ENCODE results near the gene PNPLA1. TPM values are rescaled to one million over a fixed set of nuclear protein-coding genes. Genes with fewer than 3 reads are reported as not detected.
A peak's percentile ranks its signal among the peaks of the same experiment; 100 is the strongest.

PNPLA1 gene
- total RNA-seq, 2 donors from 2014 or later: not detected

- H3K9me3 ChIP-seq (ENCODE audit: control insufficient read depth, low read length): no peaks in the 10 kb centered on the region
- peaks cover 20% of the 10 kb centered on the region for H3K27me3 ChIP-seq (ENCODE audit: control insufficient read depth, insufficient read depth, low read length, poor library complexity, severe bottlenecking)
- peak; percentile 22 for DNase-seq
- no peak overlapping the region for H3K27ac ChIP-seq (ENCODE audit: low read depth, low read length)
- H3K4me1 ChIP-seq (ENCODE audit: control insufficient read depth, insufficient read depth, low read length): peaks cover 3% of the 10 kb centered on the region
- H3K4me3 ChIP-seq (ENCODE audit: low read length): no peak overlapping the region
- H3K36me3 Mint-ChIP-seq (ENCODE audit: low read depth): no peaks in the 10 kb centered on the region
- TF ChIP-seq CTCF (conservative IDR thresholded peaks at IDR 0.05): no peak
- no peaks in the 10 kb centered on the region for H3K9me3 Mint-ChIP-seq
- H3K36me3 ChIP-seq (ENCODE audit: control insufficient read depth, insufficient read depth, low read length): no peaks in the 10 kb centered on the region
- H3K27me3 Mint-ChIP-seq (ENCODE audit: insufficient read depth): peaks cover 23% of the 10 kb centered on the region
- H3K9ac ChIP-seq (ENCODE audit: extremely low read depth, low read length, poor library complexity, severe bottlenecking): no peak overlapping the region
- 73 to 74% methylated on average over 5 of the region's 5 CpGs for WGBS, 2 experiments (ENCODE audit: insufficient coverage in 1 of 2, insufficient read length in 1 of 2)
- peaks cover 9% of the 10 kb centered on the region for H3K4me1 Mint-ChIP-seq
- H3K27ac Mint-ChIP-seq: no peak overlapping the region
- no peak overlapping the region for H3K4me3 Mint-ChIP-seq
These were observed 73.3 kb downstream of the PNPLA1 start for GRCh38 chr6:36343109-36343680.

- no peak overlapping the region for H3K4me3 ChIP-seq (ENCODE audit: low read length)
- no peaks in the 10 kb centered on the region for H3K4me1 ChIP-seq (ENCODE audit: control insufficient read depth, insufficient read depth, low read length)
- no peak for TF ChIP-seq CTCF (conservative IDR thresholded peaks at IDR 0.05)
- H3K4me3 Mint-ChIP-seq: no peak overlapping the region
- no peaks in the 10 kb centered on the region for H3K9me3 ChIP-seq (ENCODE audit: control insufficient read depth, low read length)
- H3K4me1 Mint-ChIP-seq: peaks cover 10% of the 10 kb centered on the region
- no peaks in the 10 kb centered on the region for H3K9me3 Mint-ChIP-seq
- peaks cover under 1% of the 10 kb centered on the region for H3K27me3 Mint-ChIP-seq (ENCODE audit: insufficient read depth)
- H3K27ac Mint-ChIP-seq: no peak overlapping the region
- WGBS, 2 experiments (ENCODE audit: insufficient coverage in 1 of 2, insufficient read length in 1 of 2): 91 to 95% methylated on average over 11 to 13 of the region's 13 CpGs
- DNase-seq: peak; percentile 65
- no peaks in the 10 kb centered on the region for H3K36me3 ChIP-seq (ENCODE audit: control insufficient read depth, insufficient read depth, low read length)
- no peaks in the 10 kb centered on the region for H3K27me3 ChIP-seq (ENCODE audit: control insufficient read depth, insufficient read depth, low read length, poor library complexity, severe bottlenecking)
- no peak overlapping the region for H3K9ac ChIP-seq (ENCODE audit: extremely low read depth, low read length, poor library complexity, severe bottlenecking)
- no peak overlapping the region for H3K27ac ChIP-seq (ENCODE audit: low read depth, low read length)
- no peaks in the 10 kb centered on the region for H3K36me3 Mint-ChIP-seq (ENCODE audit: low read depth)
These were observed 76.0 kb downstream of the PNPLA1 start for GRCh38 chr6:36345681-36346466.

GRCh38 chr6:36346486-36347273 is 76.8 kb downstream of the PNPLA1 start:
- H3K36me3 ChIP-seq (ENCODE audit: control insufficient read depth, insufficient read depth, low read length): no peaks in the 10 kb centered on the region
- Mint-ChIP-seq H3K4me3 (no peak overlapping the region), H3K36me3 (ENCODE audit: low read depth) (no peaks in the 10 kb centered on the region), H3K4me1 (peaks cover 11% of the 10 kb centered on the region), H3K27ac (no peak overlapping the region), H3K27me3 (ENCODE audit: insufficient read depth) (no peaks in the 10 kb centered on the region), H3K9me3 (no peaks in the 10 kb centered on the region)
- H3K27me3 ChIP-seq (ENCODE audit: control insufficient read depth, insufficient read depth, low read length, poor library complexity, severe bottlenecking): no peaks in the 10 kb centered on the region
- H3K9ac ChIP-seq (ENCODE audit: extremely low read depth, low read length, poor library complexity, severe bottlenecking): no peak overlapping the region
- H3K4me1 ChIP-seq (ENCODE audit: control insufficient read depth, insufficient read depth, low read length): no peaks in the 10 kb centered on the region
- peak; percentile 42 for DNase-seq
- no peak overlapping the region for H3K27ac ChIP-seq (ENCODE audit: low read depth, low read length)
- H3K4me3 ChIP-seq (ENCODE audit: low read length): no peak overlapping the region
- 95 to 97% methylated on average over 18 to 20 of the region's 20 CpGs for WGBS, 2 experiments (ENCODE audit: insufficient coverage in 1 of 2, insufficient read length in 1 of 2)
- H3K9me3 ChIP-seq (ENCODE audit: control insufficient read depth, low read length): no peaks in the 10 kb centered on the region
- TF ChIP-seq CTCF (conservative IDR thresholded peaks at IDR 0.05): no peak

Data from endodermal cell (in vitro differentiated cells).